Measurements from ENCODE around the gene SLC2A1. TPM values are rescaled to one million over a fixed set of nuclear protein-coding genes. Genes with fewer than 3 reads are reported as not detected.

The SLC2A1 gene
- total RNA-seq = 38.5 TPM
- long read RNA-seq, transcript SLC2A1-203 (10 exons, 3,670 nt) = major isoform, 18 of 66 reads
- long read RNA-seq, partial matches to known transcripts = 41 of 66 reads
- long read RNA-seq, other reads (novel, unspliced or antisense) = 7 of 66 reads

DNA sequence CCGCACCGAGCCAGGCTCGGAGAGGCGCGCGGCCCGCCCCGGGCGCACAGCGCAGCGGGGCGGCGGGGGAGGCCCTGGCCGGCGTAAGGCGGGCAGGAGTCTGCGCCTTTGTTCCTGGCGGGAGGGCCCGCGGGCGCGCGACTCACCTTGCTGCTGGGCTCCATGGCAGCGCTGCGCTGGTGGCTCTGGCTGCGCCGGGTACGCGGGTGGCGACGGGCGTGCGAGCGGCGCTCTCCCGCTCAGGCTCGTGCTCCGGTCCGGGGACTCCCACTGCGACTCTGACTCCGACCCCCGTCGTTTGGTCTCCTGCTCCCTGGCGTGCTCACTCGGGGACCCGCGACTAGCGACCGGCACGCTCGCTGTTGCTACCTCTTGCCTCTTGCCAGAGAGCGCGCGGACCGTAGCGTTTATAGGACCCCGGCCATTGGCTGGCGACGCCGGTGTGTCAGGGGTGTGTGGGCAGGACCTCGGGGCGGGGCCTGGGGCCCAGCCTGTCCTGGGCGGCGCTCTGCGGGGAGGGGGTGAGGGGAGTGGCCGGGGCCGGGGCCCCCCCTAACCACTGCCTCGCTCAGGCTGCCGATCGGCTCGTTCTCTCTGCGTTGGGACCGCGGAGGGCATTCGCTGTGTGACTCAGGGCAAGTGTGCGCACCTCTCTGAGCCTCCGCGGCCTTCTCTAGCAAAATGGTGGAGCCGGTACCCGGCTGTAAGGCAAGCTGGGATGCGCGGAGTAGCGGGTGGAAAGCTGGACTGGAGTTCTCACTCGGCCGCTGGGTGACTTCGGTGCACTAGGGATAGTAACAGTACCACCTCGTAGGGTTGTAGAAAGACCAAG lies at the start of gene SLC2A1:
SLC2A1 (minus strand) TSS at position 381 of the 832 bp plus-strand sequence; CDS start at position 164, 217 bp downstream.
- DNase-seq (peak; percentile 95), ATAC-seq (peak; percentile 93)
- intact Hi-C loops (cut with micrococcal nuclease) = no loop called here

DNA sequence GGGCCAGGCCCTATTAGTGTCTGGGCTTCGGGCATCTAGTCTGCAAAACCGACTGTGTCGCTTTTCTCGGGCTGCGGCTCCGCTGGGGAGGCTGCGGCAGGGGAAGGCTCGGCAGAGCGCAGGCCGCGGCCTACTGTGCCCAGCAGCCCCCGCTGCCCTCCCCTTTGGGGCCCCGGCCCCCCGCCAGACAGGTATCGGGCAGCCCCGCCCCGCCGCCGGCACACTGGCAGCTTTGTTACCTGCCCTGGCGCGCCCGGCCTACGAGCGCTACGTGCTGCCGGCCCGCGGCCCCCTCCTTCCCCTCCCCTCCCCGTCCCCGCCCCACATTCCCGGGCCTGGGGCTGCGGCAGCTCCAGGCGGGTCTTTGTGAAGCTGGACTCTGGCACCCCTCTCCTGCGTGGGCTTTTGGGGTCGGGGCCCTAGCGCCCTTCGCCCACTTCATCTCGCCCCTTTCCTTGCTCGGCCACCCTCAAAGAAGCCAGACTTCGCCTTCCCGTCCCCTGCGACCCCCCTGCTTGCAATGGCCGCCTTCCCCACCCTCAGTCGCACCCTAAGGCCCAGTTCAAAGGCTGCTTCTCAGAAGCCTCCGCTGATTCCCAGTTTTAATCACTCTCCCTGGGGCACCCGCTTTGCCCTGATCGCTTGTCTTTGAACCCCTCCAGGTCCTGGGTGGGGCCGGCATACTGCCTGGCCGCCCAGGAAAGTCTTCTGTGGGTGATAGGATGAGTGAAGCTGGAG lies 48.9 kb upstream of the SLC2A1 start:
- ATAC-seq = no peak

DNA sequence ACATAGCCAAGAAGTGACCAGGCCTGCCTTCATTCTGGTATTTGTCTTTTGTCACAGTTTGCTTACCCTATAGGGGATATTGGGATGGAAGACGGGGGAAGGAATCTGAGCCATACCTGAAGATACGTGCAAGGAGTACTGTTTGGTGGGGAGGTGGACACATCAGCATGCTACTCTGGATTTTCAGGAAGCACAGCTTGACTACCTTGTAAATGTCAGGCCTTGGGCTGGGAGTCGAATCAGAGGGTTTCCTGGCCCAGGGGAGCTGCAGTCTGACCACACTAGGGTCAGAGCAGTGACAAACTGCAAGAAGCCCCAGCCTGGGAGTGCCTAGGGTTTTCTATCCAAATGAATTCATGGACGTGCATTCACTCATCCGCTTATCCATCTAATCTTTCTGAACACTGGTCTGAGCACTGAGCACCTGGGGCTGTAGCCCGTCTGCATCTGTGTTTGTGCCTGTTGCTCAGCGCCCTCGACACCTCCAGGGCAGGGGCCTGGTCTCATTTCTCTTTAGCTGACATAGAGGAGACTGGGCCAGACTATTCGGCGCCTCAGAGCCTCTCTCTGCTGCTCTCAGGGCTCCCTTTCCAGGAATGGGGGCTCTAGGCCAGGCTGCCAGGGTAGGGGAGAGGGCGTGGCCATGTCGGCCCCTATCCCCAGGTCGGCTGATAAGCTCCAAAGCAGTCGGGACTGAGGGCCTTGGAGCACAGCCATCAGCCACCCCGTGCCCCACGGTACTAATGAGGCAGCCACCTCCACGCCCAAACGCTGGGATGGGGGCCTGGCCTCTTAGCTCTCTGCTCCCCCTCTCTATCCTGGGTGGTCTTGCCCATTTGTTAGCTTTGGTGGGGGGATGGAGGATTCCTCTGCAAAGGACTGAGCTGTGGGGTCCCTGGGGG lies 47.0 kb upstream of the SLC2A1 start:
- ATAC-seq (no peak), DNase-seq (no peak)
- intact Hi-C loops (cut with micrococcal nuclease) = no loop called here

More for the DNA sequence above, 48.9 kb upstream of the SLC2A1 start:
- intact Hi-C loops (cut with micrococcal nuclease) = no loop called here
- DNase-seq = no peak

DNA sequence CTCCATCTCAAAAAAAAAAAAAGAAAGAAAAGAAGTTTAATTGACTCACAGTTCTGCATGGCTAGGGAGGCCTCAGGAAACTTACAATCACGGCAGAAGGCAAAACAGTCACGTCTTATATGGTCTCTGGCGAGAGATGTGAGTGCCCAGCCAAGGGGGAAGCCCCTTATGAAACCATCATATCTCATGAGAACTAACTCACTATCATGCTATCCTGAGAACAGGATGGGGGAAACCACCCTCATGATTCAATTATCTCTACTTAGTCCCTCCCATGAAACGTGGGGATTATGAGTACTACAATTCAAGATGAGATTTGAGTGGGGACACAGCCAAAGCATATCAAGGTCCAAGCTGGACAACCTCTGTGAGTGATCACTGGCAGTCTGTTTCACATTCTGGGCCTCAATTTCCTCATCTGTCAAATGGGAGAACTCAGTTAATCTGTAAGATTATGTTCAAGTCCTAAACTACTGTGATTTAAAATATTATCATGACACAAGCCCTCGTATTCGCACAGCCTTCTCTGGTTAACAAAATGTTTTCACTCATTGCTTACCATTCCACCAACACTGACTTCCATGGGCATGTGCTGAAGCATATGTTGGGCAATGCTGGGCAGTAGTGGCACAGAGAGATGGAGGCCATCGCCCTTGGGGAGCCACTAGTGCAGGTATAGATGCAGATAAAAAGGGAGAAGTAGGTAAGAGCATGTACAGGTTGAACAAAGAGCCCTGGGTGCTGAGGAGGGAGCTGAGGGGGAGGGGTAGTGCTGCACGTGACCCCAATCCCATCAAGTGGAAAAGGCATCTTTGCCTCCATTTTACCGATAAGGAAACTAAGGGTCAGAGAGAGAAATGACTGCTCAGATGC lies 46.2 kb upstream of the SLC2A1 start:
- no peak for DNase-seq
- intact Hi-C loops (cut with micrococcal nuclease) = no loop called here
- no peak for ATAC-seq

DNA sequence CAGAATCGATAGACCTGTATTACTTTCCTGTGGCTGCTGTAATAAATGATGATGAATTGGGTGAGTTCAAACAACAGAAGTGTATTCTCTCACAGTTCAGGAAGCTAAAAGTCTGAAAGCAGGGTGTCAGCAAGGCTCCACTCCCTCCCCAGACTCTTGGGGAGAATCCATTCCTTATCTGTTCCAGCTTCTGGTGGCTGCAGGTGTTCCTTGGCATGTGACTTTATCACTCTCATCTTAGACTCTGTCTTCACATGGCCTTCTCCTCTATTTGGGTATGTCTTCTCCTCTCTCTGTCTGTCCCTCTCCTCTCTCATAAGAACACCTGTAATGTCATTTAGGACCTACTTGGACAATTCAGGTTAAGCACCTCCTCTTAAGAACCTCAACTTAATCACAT lies 44.1 kb upstream of the SLC2A1 start:
- no peak for DNase-seq
- intact Hi-C loops (cut with micrococcal nuclease) = no loop called here
- ATAC-seq = no peak

DNA sequence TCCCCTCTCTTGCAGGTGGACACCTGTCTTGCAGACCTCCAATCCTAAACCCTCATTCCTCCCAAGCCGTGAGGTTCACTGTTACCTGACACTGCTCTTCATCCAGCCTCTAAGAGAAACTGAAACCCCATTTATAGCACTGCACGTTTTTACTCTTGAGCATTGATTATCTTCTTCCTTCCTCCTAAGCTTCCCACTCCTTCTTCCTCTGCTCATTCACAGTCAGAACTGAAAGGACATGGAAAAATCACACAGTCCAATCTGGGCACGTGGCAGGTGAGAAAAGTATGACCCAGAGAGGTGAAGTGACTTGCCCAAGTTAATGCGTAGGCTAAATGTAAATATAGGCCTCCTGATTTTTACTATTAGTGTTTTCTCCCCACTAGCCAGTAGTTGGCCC lies 43.4 kb upstream of the SLC2A1 start:
- intact Hi-C loops (cut with micrococcal nuclease) = no loop called here
- no peak for ATAC-seq

DNA sequence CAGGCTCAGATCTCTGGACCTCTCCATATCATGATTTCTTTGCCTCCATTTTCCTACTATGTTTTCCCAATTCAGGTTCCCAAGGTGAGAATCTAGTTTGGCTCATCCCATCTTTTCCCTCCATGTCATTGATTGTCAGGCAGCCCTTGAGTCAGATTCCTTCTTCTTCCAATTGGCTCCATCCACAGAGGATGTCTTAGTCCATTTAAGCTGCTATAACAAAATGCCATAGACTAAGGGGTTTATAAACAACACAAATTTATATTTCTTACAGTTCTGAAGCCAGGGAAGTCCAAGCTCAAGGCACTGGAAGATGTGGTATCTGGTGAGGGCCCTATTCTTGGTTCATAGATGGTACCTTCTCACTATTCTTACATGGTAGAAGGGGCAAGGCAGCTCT lies 42.8 kb upstream of the SLC2A1 start:
- ATAC-seq (no peak), DNase-seq (no peak)
- intact Hi-C loops (cut with micrococcal nuclease) = no loop called here

More for the DNA sequence above, 43.4 kb upstream of the SLC2A1 start:
- DNase-seq = no peak

DNA sequence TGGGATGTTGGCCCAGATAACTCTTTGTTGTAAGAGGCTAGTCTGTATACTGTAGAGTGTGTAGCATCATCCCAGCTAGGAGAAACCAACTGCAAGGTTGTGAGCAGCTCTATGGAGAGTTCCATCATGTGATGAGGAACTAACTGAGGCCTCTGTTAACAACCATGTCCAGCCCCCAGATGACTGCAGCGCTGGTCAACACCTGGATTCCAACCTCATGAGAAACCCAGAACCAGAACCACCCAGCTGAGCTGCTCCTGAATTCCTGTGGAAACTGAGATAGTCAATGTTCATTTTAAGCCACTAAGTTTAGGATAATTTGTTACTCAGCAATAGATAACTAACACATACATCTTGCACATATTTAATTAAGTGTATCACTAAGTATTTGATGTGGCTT lies 41.6 kb upstream of the SLC2A1 start:
- intact Hi-C loops (cut with micrococcal nuclease) = no loop called here
- ATAC-seq (no peak), DNase-seq (no peak)

DNA sequence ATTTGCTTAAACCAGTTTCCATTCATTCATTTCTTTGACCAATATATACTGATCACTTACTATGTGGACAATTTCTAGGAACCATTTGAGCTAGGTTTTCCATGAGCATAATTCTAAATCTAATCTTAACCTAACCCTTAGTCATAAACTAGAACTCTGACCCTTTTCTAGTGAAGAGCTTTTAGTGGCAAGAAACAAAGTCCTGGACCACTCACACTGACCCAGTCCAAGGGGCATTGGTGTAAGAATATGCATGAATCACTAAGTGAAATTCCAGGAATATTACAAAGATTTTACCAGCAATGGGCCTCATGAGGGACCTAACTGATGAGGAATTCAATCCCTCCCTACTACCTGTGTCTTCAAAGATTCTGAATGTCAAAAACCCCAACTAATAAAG lies 40.6 kb upstream of the SLC2A1 start:
- no peak for ATAC-seq
- intact Hi-C loops (cut with micrococcal nuclease) = no loop called here
- DNase-seq = no peak

DNA sequence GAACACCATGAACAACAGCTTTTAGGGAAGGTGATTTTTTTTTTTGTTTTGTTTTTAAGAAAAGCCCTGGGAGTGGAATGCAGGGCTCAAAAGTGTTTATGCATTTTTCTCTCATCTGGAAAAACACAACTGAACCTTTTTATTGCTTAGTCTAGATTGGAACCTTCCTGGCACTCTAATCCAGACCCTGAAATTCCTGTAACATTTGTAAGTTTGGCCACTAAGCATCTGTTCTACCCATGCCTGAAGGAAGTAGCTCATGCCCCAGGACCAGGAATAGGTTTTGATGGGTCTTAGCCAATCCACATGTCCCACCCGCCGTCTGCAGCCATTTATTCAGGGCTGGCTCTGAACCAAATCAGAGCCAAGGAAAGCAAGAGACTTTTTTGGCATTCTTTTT lies 39.7 kb upstream of the SLC2A1 start:
- ATAC-seq = no peak
- DNase-seq = no peak
- intact Hi-C loops (cut with micrococcal nuclease) = no loop called here

DNA sequence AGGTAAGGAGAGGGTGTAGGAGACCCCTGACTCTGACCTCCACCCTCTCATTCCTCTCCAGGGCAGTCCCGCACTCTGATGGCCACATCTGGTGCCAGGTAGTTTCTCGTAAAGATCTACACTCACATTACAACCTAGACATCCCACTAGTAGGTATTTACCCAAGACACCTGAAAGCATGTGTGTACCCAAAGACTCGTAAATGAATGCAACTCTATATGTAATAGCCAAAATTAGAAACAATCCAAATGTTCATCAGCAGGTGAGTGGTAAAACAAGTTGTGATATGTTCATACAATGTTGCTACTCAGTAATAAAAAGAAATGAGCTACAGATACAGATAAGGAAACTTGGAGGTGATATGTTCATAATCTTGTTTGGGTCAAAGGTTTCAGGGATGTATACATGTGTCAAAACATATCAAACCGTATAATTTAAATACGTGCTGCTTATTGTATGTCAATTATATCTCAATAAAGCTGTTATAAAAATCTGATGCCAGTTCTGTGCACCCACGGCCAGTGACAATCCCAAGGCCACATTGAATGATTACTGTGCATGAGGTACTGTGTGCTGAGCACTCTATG lies 37.8 kb upstream of the SLC2A1 start:
- DNase-seq (no peak), ATAC-seq (no peak)
- intact Hi-C loops (cut with micrococcal nuclease) = no loop called here

DNA sequence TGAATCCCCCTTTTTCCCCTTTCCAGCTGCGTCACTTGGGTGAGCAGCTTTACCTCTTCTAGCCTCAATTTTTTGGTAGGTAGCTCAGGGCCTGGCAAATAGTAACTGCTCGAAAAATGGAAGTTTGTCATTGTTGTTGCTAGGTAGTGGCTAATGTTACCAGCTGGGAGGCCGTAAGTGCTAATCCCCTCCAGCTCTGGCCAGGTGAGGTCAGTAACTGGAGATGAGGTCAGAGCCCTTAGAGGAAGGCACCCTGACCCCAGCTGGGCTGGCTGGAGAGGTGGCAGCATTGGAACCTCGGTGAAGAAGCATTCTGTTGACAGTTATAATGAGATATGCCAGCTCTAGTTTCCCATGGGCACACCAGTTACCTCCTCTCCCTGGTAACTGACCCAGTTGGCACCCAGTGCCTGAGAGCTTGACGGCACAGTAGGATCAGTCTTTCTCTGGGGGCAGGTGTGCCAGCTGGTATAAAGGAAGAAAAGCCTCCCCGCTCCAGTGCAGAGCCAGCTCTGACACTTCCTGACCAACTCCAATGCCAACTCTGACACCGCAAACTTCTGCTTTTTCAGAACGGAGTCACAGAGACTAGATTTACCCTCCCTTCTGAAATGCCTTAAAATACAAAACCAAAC lies 35.0 kb upstream of the SLC2A1 start:
- intact Hi-C loops (cut with micrococcal nuclease) = no loop called here
- ATAC-seq (peak; percentile 99), DNase-seq (peak; percentile 65)

DNA sequence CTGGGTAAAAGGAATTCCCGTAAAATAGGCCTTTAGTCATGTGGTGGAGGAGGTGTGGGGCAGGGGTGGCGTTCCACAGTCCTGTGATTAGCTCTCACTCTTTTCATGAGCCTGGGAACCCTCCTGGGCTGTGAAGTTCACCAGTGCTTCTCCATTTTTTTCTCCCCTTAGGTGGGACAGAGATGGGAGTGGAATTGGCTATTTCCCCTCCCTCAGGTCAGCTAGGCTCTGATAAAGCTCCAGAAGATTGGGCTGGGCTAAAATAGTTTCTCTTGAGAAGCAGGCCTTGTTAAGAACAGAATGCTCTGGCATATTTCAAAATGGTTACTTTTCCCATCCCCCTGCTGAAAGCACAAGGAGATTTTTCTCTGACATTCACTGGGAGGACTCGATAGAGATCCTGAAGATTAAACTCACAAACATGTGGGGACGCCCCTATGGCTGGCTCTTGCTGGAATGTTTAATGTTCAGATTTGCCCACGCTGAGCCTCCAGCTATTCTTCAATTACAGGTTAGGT lies 33.4 kb upstream of the SLC2A1 start:
- DNase-seq (no peak), ATAC-seq (no peak)
- intact Hi-C loops (cut with micrococcal nuclease) = no loop called here

DNA sequence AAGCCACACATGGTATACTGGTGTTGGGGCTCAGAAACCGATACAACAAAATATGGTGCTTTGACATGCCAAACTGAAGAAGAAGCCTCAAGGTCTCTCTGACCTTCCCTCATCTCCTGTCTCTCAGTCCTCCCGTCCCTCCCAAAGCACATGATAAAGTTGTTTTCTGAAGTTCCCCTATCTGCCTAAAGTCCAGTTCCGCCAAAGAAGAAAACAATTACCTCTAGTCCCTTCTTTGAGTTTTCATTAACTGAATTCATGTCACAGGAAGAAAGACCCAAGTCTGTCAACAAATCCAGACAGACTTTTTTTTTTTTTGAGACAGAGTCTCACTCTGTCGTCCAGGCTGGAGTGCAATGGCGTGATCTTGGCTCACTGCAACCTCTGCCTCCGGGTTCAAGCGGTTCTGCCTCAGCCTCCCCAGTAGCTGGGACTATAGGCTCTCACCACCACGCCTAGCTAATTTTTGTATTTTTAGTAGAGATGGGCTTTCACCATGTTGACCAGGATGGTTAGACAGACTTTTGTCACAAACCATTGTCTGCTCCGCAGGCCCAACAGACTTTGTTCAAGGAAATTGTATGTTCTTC lies 32.2 kb upstream of the SLC2A1 start:
- DNase-seq = no peak
- intact Hi-C loops (cut with micrococcal nuclease) = no loop called here
- ATAC-seq = no peak

DNA sequence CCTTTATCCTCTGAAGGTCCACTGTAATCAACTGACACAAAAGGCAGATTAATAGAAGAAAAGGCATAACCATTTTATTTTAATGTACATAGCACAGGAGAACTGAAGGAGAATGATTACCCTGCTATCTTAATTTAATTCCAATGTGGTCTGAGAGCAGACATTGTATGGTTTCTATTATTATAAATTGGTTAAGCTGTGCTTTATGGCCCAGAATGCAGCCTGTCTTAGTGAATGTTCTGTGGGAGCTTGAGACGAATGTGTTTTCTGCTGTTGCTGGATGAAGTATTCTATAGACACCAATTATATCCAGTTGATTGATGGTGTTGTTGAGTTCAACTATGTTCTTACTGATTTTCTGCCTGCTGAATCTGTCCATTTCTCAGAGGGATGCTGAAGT lies 25.0 kb upstream of the SLC2A1 start:
- DNase-seq (no peak), ATAC-seq (no peak)
- intact Hi-C loops (cut with micrococcal nuclease) = no loop called here

DNA sequence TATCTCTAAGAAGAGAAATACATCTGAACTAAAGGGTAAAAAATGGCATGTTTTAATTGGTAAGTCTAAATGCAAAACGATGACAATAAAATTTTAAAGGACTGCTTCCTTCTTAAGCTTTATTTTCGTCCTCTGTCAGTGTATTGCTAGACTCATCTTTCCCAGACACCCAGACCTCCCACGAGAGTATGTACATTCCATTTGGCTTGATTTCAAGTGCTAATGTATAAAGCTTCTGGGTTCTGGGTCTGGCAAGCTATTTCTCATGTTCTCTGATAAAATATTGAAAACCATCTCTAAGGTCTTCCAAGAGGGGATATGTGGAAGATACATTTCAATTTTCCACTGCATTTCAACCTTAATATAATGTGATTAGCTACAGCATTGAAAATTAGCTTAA lies 24.6 kb upstream of the SLC2A1 start:
- intact Hi-C loops (cut with micrococcal nuclease) = no loop called here
- ATAC-seq (no peak), DNase-seq (no peak)

DNA sequence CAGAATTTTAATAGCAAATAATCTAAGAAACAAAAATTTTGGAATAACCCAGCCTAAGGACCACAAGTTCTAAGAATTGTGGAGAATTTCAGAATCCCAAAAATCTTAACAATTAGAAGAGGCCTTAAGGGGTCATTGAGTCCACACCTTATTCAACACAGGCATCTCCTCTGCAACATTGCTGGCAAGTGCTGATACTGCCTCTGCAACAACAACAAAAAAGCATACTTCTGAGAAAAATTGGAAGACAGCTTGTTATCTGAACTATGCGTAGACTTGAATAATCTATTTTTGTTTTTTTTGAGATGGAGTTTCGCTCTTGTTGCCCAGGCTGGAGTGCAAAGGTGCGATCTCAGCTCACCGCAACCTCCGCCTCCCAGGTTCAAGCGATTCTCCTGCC lies 24.0 kb upstream of the SLC2A1 start:
- ATAC-seq (no peak), DNase-seq (no peak)
- intact Hi-C loops (cut with micrococcal nuclease) = no loop called here
